Cardiac muscle cell (in vitro differentiated cells and primary cell): ENCODE data around the gene ARID3A. TPM values are rescaled to one million over a fixed set of nuclear protein-coding genes. Genes with fewer than 3 reads are reported as not detected.

Experiments
- DNase-seq, 2 donors: peaks; one replicate each; pipeline versions ENCODE4 v3.0.0 to v3.0.0-alpha.2; 2010 to 2017; ENCODE audit warnings: low read depth in 1 of 2, low spot score in 1 of 2
- H3K27ac ChIP-seq: fragments of 200-600 bp; sonication (generic); 2 replicates; pipeline ENCODE4 v1.5.1; 2016
- H3K27me3 ChIP-seq: fragments of 200-600 bp; sonication (generic); 2 replicates; pipeline ENCODE4 v1.6.0; 2016; ENCODE audit warnings: control low read depth
- H3K36me3 ChIP-seq: fragments of 200-600 bp; sonication (generic); 2 replicates; pipeline ENCODE4 v1.5.1; 2016; ENCODE audit warnings: control low read depth
- H3K4me1 ChIP-seq: fragments of 200-600 bp; sonication (generic); 2 replicates; pipeline ENCODE4 v1.8.1; 2017; ENCODE audit warnings: low read depth, mild to moderate bottlenecking, mixed run types
- H3K4me3 ChIP-seq: fragments of 200-600 bp; sonication (generic); 2 replicates; pipeline ENCODE4 v1.5.1; 2016; ENCODE audit warnings: mild to moderate bottlenecking
- H3K9me3 ChIP-seq: fragments of 200-600 bp; sonication (generic); 2 replicates; pipeline ENCODE4 v1.5.1; 2017; ENCODE audit warnings: low read depth, mild to moderate bottlenecking, control low read depth
- polyA plus RNA-seq: library from polyadenylated mRNA; unstranded; fragments of >200 nt; fragmentation: Nextera tagmentation; extraction: Ambion mirVana; gene quantifications from 2 replicates; pipeline ENCODE4 v1.2.1, GENCODE V29; 2016
- total RNA-seq: library from RNA; depleted of rRNA; stranded (reverse); fragments of >200 nt; gene quantifications from 2 replicates; pipeline ENCODE4 v1.2.3, GENCODE V29; 2016
- TF ChIP-seq, protein P1 (sequence below): IDR thresholded peaks from 2 replicates; pipeline ENCODE4 v1.5.1; 2012; ENCODE audit warnings: low read depth, mild to moderate bottlenecking, low read length

The ARID3A gene
- total and polyA plus RNA-seq, 2 experiments from 2014 or later: 39.1 to 62.3 TPM

DNA sequence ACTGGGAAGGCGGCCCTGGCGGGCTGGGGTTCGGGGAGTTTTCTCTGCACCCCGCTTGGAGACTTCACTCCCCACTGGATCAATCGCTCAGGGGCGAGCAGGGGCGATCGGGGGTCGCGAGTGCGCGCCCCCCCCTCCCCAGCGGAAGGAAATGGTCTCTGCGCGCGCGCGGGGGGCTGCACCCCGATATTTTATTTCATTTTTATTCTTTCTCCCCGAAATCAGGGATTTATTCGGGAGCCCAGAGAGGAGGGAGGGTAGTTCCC is 421 bp downstream of the ARID3A start:
- H3K9me3 ChIP-seq: no peaks in the 10 kb centered on the region
- H3K4me3 ChIP-seq: peak overlapping the region; percentile 98
- peaks cover 3% of the 10 kb centered on the region for H3K4me1 ChIP-seq
- peaks cover 2% of the 10 kb centered on the region for H3K27me3 ChIP-seq
- H3K27ac ChIP-seq: peak overlapping the region; percentile 86
- peaks cover 13% of the 10 kb centered on the region for H3K36me3 ChIP-seq
- TF ChIP-seq, protein P1, sequence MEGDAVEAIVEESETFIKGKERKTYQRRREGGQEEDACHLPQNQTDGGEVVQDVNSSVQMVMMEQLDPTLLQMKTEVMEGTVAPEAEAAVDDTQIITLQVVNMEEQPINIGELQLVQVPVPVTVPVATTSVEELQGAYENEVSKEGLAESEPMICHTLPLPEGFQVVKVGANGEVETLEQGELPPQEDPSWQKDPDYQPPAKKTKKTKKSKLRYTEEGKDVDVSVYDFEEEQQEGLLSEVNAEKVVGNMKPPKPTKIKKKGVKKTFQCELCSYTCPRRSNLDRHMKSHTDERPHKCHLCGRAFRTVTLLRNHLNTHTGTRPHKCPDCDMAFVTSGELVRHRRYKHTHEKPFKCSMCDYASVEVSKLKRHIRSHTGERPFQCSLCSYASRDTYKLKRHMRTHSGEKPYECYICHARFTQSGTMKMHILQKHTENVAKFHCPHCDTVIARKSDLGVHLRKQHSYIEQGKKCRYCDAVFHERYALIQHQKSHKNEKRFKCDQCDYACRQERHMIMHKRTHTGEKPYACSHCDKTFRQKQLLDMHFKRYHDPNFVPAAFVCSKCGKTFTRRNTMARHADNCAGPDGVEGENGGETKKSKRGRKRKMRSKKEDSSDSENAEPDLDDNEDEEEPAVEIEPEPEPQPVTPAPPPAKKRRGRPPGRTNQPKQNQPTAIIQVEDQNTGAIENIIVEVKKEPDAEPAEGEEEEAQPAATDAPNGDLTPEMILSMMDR: no peak
- no peak for DNase-seq

DNA sequence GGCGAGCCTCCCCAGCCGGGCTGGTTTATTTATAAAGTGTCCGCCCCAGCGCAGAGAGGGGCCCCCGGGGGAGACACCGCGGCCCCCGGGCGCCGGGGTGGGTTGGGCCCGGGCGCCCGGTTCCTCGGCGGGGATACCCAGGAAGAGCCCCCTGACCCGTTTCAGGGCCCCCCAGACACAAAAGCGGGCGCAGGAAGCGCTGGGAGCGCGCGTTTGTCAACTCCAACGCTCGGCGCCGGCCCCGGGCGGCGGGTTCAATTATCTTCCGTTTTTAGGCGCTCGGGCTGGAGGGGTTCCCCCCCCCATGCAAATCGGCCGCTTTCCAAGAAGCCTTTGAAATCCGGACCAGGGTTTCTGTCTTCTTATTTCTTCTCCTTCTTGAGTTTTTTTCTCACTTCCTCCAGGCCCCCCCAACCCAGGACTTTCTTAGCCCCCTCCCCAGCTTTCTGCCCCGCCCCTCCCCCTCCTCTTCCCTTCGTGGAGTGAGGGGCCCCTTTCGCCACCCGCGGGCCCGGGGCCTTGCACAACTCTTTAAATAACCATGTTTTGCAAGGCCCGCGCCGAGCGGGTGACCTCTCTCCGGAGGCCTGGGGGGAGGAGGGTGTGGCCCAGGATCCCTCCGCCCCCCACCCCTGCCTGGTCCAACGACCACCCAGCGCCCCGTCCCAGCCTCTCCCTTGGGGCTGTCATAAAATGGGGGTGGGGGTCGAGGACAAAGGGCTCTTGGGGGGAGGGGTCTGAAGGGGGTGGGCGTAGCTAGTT is 935 bp downstream of the ARID3A start:
- Histone ChIP-seq H3K4me1 (peaks cover 3% of the 10 kb centered on the region), H3K4me3 (peak overlapping the region; percentile 98), H3K36me3 (peaks cover 13% of the 10 kb centered on the region), H3K27ac (peak overlapping the region; percentile 86), H3K27me3 (no peaks in the 10 kb centered on the region), H3K9me3 (no peaks in the 10 kb centered on the region)
- TF ChIP-seq, protein P1: no peak
- peak; percentile 71 to 79 for DNase-seq

DNA sequence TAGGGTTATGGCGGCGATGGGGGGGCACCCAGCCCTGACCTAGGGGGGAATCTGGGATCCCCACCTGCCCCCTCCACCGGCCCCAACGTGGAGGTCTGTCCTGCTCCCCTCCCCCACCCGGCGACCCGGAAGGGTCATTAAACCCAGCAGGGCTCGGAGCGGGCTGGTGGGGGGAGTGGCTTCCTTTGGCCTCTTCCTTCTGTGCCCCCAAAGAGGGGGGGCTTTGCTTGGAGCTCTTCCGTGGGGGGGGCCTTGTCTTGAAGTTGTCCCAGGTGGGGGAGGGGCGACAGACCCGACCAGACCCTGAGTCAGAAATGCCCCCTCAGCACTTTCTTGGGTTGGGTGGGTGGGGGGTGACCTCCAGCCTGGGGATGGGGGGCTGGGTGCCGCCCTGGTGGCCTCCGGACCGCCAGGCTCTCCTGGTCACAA is 1.5 kb downstream of the ARID3A start:
- peak in 1 of 2 donors; percentile 63 for DNase-seq
- H3K27ac ChIP-seq: peak overlapping the region; percentile 86
- peaks cover 3% of the 10 kb centered on the region for H3K4me1 ChIP-seq

DNA sequence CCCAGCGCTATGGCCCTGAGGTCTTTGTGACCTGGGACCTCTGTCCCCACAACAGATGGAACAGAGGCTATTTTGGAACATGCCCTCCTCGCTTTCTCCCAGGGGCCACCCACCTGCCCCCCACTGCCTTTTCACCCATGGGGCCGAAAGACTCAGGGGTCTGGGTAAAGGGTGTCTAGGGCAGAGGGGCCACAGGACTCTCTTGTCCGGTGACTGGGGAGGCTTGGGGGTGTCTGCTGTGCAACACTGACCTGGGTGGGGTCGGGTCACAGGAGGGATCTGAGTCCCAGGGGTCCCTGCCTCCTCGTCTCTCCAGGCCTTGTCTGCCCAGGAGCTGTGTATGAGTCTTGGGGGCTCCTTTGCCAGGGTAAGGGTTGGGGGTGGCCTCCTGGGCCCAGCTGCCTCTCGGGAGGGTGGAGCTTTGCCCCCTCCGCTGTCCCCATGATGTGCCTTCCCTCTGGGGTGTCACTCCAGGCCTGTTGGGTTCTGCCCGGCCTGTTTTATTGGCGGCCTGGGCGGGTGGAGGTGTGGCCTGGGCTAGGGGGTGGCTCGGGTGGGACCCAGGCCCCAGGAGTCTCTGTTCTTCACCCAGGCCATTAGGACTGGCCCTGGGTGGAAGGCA is 2.1 kb downstream of the ARID3A start:
- Histone ChIP-seq H3K36me3 (peaks cover 17% of the 10 kb centered on the region), H3K4me1 (peaks cover 8% of the 10 kb centered on the region), H3K27ac (peak overlapping the region; percentile 86), H3K9me3 (no peaks in the 10 kb centered on the region), H3K27me3 (no peaks in the 10 kb centered on the region), H3K4me3 (peak overlapping the region; percentile 98)
- TF ChIP-seq, protein P1: no peak
- peak in 1 of 2 donors; percentile 31 for DNase-seq

More for the DNA sequence above, 1.5 kb downstream of the ARID3A start:
- Histone ChIP-seq H3K4me3 (peak overlapping the region; percentile 98), H3K27me3 (no peaks in the 10 kb centered on the region), H3K9me3 (no peaks in the 10 kb centered on the region), H3K36me3 (peaks cover 17% of the 10 kb centered on the region)
- TF ChIP-seq, protein P1: no peak

DNA sequence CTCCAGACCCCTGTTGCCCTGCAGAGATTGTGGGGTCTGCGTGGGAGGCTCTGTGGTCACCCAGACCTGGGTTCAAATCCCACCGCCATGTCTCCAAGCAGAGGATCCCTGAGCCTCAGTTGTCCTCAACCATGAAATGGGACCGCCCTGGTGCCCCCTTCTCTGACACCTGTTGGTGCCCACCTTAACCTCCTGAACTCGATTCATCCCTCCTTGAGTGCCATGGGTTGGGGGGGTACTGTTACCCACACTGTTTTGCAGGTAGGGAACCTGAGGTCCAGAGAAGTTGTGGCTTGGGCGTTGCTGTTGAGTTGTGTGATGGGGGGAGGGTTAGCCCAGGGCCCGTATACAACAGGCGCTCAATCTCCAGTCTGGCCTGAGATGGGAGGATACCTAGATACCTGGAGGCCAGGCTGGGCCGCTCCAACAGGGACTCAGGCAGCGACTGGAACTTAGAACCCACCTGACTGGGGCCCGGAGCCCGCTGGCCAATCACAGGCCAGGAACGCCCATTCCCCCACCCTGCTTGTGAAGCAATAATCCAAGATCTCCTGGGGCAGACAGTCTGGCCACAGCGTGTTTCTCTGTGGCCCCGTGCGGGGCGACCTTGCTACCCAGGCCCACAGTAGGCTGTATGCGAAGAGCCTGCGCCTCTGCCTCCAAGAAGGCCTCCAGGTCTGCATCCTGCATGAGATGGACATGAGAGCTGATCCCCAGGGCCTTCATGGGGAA is 2.8 kb downstream of the ARID3A start:
- H3K4me3 ChIP-seq: no peak overlapping the region
- H3K27ac ChIP-seq: peak overlapping the region; percentile 86
- peaks cover 11% of the 10 kb centered on the region for H3K4me1 ChIP-seq
- H3K36me3 ChIP-seq: peaks cover 17% of the 10 kb centered on the region
- H3K27me3 ChIP-seq: no peaks in the 10 kb centered on the region
- peak in 1 of 2 donors; percentile 34 for DNase-seq
- H3K9me3 ChIP-seq: no peaks in the 10 kb centered on the region
- TF ChIP-seq, protein P1: no peak
